Measurements from ENCODE around the gene MYOZ3.

DNA sequence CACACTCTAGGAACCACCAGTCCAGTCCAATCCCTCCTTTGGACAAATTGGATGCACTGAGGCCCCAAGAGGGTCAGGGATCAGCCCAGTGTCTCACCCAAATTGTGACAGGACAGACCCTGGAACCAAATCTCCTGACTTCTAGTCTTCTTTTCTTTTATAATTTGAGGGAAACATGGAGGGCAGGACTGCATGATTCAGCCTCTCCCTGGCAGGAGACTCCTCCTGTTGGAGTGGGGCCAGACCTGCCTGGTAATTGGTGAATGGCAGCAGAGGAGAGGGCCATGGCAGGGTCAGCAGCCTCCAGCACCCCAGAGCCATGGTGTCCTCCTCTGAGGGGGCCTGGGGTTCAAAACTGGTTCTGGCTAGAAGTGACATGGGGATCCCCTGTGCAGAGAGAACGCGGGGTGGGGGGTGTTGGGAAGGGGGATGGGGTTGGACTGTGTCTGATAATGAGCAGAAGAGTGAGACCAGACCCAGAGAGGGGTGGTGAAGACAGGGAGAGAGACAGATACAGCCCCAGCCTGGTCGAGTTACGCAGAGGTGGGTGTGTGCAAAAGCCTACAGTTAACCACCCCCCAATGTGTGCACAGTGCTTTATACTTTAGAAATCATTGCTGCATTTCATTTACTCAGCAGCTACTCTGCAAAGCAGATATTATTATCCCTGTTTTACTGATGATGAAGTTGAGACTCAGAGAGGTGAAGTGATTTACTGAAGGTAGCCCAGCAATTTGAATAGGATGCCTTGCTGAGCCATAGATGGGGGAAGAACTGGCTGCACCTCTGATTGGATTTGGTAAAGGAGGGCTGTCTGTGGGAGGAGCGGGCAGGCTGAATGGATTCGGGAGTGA, 24.4 kb upstream of the MYOZ3 start:
- no peak for TF ChIP-seq ARNTL (CRISPR knock-in tag; IDR thresholded peaks at IDR 0.05; ENCODE audit: borderline replicate concordance, low read depth)
- no peak for TF ChIP-seq ZC3H10 (CRISPR knock-in tag; IDR thresholded peaks at IDR 0.05)
- TF ChIP-seq TOX (CRISPR knock-in tag; IDR thresholded peaks at IDR 0.05; ENCODE audit: borderline replicate concordance), result no peak
- no peak for TF ChIP-seq RARB (CRISPR knock-in tag; IDR thresholded peaks at IDR 0.05)
- TF ChIP-seq, protein P1, sequence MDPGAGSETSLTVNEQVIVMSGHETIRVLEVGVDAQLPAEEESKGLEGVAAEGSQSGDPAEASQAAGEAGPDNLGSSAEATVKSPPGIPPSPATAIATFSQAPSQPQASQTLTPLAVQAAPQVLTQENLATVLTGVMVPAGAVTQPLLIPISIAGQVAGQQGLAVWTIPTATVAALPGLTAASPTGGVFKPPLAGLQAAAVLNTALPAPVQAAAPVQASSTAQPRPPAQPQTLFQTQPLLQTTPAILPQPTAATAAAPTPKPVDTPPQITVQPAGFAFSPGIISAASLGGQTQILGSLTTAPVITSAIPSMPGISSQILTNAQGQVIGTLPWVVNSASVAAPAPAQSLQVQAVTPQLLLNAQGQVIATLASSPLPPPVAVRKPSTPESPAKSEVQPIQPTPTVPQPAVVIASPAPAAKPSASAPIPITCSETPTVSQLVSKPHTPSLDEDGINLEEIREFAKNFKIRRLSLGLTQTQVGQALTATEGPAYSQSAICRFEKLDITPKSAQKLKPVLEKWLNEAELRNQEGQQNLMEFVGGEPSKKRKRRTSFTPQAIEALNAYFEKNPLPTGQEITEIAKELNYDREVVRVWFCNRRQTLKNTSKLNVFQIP (CRISPR knock-in tag; IDR thresholded peaks at IDR 0.05; ENCODE audit: borderline replicate concordance, low read depth), result no peak
- TF ChIP-seq GLIS3 (CRISPR knock-in tag; IDR thresholded peaks at IDR 0.05), result no peak

All from SK-N-SH treated with all-trans-retinoic acid at 6 μM for 48 hours (cell line).